RWPE1 (cell line): Measurements from ENCODE around the gene GRB10.

Experiments used
- CTCF ChIA-PET: fragments of 350-600 bp; sonication (Branson Sonifier 250); formaldehyde crosslinking; extraction: SDS; loops from one replicate; lab custom pipeline; 2021; lab: Yijun Ruan, JAX
- POLR2A ChIA-PET: fragments of 400-600 bp; formaldehyde crosslinking; extraction: SDS; loops from one replicate; lab custom pipeline; 2020; ENCODE audit warnings: antibody characterized with exemption; ENCODE audit not compliant: low non-redundant PET; lab: Yijun Ruan, JAX
- DNase-seq: peaks from one replicate; pipeline ENCODE4 v3.0.0; 2012; ENCODE audit warnings: low spot score
- H3K27ac ChIP-seq: fragments of 450-650 bp; 2 replicates; pipeline ENCODE4 v1.5.1; 2017
- CTCF ChIP-seq: fragments of 450-650 bp; conservative IDR thresholded peaks from 2 replicates; pipeline ENCODE4 v1.5.1; 2017; ENCODE audit warnings: low read depth, mild to moderate bottlenecking

Gene GRB10

GRCh38 chr7:50795831-50796230 is 13.1 kb upstream of the GRB10 start:
- no peak for TF ChIP-seq CTCF
- CTCF ChIA-PET = interaction anchor here (1.4 kb wide), 2 partner anchors 272 to 365 kb away, joined by 4 read pairs; no protein-coding TSS in a partner anchor
- POLR2A ChIA-PET = no interaction called here
- DNase-seq = no peak
- H3K27ac ChIP-seq = no peak overlapping the region

- POLR2A ChIA-PET = no interaction called here
- no peak for DNase-seq
- CTCF ChIA-PET = interaction anchor here (1.1 to 1.4 kb wide), 3 partner anchors 272 to 366 kb away, joined by 4 to 5 read pairs (median 4); no protein-coding TSS in a partner anchor
- no peak overlapping the region for H3K27ac ChIP-seq
- TF ChIP-seq CTCF = no peak
These were observed 12.6 kb upstream of the GRB10 start for GRCh38 chr7:50795253-50795652.

- H3K27ac ChIP-seq = peak overlapping the region; percentile 81
- no peak for TF ChIP-seq CTCF
- POLR2A ChIA-PET = no interaction called here
- CTCF ChIA-PET = interaction anchor here (0.6 to 1.4 kb wide), 2 partner anchors 12 to 367 kb away, joined by 3 to 4 read pairs; no protein-coding TSS in a partner anchor
- no peak for DNase-seq
These were observed 11.4 kb upstream of the GRB10 start for GRCh38 chr7:50793947-50794570.

- no peak for TF ChIP-seq CTCF
- H3K27ac ChIP-seq = peak overlapping the region; percentile 81
- POLR2A ChIA-PET = no interaction called here
- peak; percentile 74 for DNase-seq
- CTCF ChIA-PET = no interaction called here
These were observed 10.6 kb upstream of the GRB10 start for GRCh38 chr7:50793120-50793946.

GRCh38 chr7:50792342-50793119 is 9.8 kb upstream of the GRB10 start:
- ChIA-PET CTCF (interaction anchor here (0.7 kb wide), 1 partner anchor 368 kb away, joined by 3 read pairs; no protein-coding TSS in a partner anchor), POLR2A (no interaction called here)
- DNase-seq = no peak
- H3K27ac ChIP-seq = peak overlapping the region; percentile 81
- TF ChIP-seq CTCF = no peak

GRCh38 chr7:50791938-50792341 is 9.2 kb upstream of the GRB10 start:
- POLR2A ChIA-PET = no interaction called here
- TF ChIP-seq CTCF = no peak
- CTCF ChIA-PET = interaction anchor here (0.7 kb wide), 2 partner anchors 369 to 661 kb away, joined by 3 read pairs; no protein-coding TSS in a partner anchor
- H3K27ac ChIP-seq = peak overlapping the region; percentile 81
- peak; percentile 48 for DNase-seq
